GM21447 (cell line): ENCODE data around the gene CDT1.

Source experiments
- ATAC-seq: cut with Tn5 transposase; IDR thresholded peaks from one replicate; pipeline ENCODE4 v1.9.1; 2021; ENCODE audit not compliant: unreplicated experiment

Gene CDT1

DNA sequence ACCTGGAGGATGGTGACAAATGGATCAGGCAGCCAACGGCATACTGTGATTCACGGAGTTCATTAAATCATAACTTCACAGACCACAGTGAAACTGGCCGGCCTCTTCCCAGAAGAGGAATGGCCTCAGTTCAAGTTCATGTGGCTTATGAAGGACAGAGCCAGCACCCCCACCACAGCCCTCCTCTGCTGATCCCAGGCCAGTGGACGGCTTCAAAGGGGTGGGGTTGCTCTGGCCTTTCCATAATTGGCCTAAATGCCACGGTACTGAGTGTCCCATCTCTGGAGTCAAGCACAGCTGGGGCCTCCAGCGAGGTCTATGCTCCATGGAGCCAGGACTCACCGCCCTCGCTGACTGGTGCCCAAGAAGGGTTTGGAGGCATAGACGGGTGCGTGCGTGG is 31.8 kb downstream of the CDT1 start:
- no peak for ATAC-seq

GRCh38 chr16:88835818-88836217 is 32.2 kb downstream of the CDT1 start:
- ATAC-seq = no peak

- no peak for ATAC-seq
Measured at GRCh38 chr16:88836791-88837190, 33.2 kb downstream of the CDT1 start.

DNA sequence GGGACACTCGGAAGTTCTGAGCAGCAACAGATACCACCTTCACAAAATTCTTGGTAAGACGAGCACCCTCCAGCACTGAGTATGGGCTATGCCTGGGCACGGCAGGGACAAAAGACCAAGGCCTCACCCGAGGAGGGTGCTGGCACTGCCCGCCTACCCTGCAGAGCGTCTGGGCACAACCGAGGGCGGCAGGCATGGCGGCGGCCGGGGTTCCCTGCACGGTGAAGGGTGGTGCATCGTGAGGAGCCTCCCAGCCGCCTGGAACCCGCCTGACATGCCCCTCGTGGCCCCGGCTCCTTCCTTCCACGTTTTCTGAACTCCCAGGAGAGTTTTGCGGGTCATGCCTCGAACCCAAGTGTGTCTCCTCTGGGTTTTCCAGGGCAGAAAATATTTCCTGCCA is 34.2 kb downstream of the CDT1 start:
- no peak for ATAC-seq

DNA sequence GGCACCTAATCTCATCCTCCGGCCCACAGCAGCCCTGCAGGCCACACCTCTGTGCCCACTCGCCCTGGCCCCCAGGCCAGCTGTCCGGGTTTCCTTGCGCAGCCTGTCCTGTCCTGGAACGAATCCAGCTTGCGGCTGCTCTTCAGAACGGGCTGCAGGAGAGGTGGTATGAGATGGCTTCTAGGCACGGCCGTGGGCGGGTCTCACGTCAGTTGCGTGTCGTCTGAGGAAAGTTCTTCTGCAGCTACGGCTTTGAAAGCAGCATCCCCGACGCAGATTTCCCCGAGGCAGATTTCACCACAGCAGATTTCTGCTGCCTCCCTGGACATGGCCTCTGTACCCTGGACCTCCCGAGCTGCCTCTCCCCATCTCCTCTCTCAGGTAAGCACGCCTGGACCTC is 35.0 kb downstream of the CDT1 start:
- no peak for ATAC-seq

DNA sequence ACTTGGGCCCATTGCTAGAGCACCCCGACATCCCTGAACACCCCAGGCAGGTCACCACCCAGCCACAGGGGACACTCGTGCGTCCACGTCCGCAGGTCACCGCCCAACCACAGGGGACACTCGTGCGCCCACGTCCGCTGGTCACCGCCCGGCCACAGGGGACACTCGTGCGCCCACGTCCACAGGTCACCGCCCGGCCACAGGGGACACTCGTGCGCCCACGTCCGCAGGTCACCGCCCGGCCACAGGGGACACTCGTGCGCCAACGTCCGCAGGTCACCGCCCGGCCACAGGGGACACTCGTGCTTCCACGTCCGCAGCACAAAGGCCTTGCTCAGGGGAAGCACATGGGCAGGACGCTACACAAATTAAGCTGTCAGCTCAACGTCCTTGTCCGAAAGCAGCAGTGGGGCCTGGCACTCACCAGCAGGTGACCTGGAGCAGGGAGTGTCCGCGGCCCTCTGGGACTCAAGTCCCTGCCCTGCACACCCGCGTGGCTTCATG is 35.5 kb downstream of the CDT1 start:
- no peak for ATAC-seq

DNA sequence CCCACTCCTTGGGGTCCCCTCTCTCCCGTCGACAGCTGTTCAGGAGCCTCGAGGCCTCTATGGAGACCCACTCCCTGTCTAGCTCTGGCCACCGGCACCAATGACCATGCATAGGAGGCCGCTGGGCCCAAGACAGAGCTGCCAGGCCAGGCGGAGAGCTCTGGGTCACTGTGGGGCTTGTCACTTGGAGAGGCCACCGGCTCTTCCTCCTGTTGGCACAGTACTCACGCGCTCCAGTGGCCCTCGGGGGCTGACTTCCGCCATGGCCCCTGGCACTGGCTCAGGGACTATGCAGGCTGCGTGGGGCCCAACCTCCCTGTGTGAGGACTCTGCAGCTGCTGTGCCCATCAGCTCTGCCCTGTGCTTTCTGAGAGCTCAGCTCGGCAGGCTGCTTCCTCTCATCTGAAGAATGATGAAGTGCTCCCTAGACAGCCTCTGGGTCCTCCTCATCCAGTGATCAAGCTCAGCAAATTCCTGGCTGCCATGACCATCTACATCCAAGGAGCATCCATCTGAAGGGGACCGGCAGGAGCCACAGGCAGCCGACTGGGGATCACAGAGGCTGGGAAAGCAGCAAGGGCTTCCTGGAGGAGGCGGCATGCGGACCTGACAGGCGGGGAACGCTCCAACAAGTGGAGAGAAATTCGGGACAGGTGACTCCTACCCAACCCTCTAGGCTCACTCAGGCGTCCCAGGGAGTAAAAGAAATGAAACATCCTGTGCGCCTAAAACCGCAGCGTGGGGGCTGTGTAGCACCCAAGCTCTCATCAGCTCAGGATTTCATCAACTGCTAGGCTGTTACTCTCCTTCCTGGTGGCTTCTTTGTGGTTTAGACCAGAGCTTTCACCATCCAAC is 36.4 kb downstream of the CDT1 start:
- ATAC-seq = no peak

DNA sequence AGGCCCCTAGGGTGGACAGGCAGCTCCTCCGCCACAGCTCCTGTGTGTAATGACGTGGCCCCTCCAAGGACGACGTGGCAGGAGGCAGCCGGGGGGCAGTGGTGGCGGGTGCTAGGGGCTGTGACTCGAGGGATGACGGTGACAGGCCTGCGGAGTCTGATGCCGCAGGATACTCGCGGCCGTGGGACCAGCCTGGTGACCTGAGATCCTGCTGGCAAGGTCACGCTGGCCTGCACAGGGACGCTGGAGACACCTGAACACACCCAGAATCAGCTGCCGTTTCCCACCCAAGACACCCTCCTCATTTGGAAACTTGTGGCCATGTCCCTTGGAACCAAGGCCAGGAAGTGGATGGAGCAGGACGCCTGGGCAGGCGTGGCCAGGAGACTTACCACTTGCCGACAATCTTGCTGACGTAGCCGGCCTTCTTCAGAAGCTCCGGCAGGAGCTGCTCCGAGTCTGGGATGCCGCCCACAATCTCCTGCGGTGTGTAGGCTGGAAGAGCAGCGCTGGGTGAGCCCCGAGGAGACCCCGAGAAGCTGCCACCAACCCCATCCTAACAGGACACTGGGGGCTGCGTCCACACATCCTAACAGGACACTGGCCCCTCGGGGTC is 37.1 kb downstream of the CDT1 start:
- ATAC-seq = no peak

GRCh38 chr16:88841521-88842307 is 38.1 kb downstream of the CDT1 start:
- ATAC-seq = no peak

GRCh38 chr16:88842308-88842756 is 38.7 kb downstream of the CDT1 start:
- ATAC-seq = no peak

DNA sequence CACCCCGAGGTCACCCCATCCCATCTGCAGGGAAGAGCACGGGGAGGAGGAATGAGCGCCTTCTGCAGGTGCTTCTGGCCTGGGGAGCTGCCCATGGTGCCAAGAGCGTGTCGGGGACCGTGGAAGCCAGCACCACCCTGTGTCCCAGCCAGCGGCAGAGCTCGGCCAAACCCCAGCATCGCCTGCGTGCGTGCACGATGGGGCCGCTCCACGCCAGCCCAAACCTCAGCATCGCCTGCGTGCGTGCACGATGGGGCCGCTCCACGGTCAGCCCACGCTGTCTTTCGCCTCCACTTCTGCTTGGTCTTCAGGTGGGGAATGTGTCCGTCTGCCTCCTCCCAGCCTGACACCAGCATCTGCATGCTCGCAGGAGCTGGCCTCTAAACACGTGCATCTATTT is 39.2 kb downstream of the CDT1 start:
- no peak for ATAC-seq

DNA sequence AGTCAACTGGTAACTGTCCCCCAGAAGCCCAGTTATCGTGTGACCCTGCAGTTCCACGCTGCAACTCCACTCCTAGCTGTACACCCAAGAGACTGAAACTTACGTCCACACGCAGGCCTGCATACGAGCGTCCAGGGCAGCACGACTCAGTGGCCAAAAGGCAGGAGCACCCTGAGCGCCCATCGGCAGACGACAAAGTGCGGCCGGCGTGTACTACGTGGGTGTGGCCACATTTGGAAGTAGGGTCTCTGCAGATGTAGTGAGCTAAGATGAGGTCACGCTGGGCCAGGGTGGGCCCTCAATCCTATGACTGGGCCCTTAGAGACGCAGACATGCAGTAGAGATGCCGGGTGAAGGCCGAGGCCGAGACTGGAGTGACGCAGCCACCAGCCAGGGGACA is 39.7 kb downstream of the CDT1 start:
- no peak for ATAC-seq

DNA sequence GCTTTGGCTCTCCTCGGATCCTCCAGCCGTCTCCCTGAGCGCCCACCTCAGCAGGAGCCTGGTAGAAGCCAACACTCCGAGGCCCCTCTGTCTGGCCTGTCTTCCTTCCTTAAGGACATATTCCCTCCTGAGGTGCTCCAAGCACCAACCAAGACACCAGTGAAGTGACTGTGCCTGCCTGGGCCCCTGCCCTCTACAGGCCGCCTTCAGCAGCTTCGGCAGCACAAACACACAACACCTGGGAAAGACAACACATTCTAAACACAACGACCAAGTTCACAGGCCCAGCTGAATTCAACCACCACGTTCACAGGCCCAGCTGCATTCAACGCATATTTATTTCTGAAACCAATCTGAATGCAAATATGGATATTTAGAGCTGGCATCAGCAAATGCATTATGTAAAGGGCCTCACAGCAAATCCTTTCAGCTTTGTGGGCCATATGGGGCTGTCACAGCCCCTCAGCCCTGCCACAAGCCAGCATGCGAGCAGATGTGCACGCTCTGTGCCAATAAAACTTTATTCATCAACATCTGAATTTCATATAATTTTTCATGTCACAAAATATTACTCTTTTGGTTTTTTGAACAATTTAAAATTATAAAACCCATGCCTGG is 40.9 kb downstream of the CDT1 start:
- ATAC-seq = no peak

GRCh38 chr16:88846088-88846487 is 42.5 kb downstream of the CDT1 start:
- ATAC-seq = no peak

- ATAC-seq = no peak
Measured at GRCh38 chr16:88847654-88848053, 44.1 kb downstream of the CDT1 start.

GRCh38 chr16:88848557-88848956 is 45.0 kb downstream of the CDT1 start:
- no peak for ATAC-seq

GRCh38 chr16:88850531-88851199 is 47.1 kb downstream of the CDT1 start:
- no peak for ATAC-seq

GRCh38 chr16:88851616-88852015 is 48.0 kb downstream of the CDT1 start:
- no peak for ATAC-seq

GRCh38 chr16:88853325-88853941 is 49.8 kb downstream of the CDT1 start:
- ATAC-seq = no peak
